PFSK-1 (cell line): ENCODE data around the gene EGF.

Source experiments
- FOXP2 ChIP-seq: optimal IDR thresholded peaks from 2 replicates; pipeline ENCODE3; 2011; ENCODE audit warnings: borderline replicate concordance, control low read depth, inconsistent platforms; ENCODE audit not compliant: insufficient read depth; ENCODE audit errors: extremely low read length, extremely low read depth
- POLR2AphosphoS5 ChIP-seq: IDR thresholded peaks from 2 replicates; pipeline ENCODE4 v1.6.1; 2012; ENCODE audit warnings: low read depth, mild to moderate bottlenecking, control low read depth, low read length, moderate library complexity
- SIN3A ChIP-seq: IDR thresholded peaks from 2 replicates; pipeline ENCODE4 v1.6.1; 2012; ENCODE audit warnings: mild to moderate bottlenecking, low read length, moderate library complexity, borderline replicate concordance; ENCODE audit not compliant: insufficient read depth
- TAF1 ChIP-seq: IDR thresholded peaks from 2 replicates; pipeline ENCODE4 v1.6.1; 2012; ENCODE audit warnings: low read length, control low read depth, borderline replicate concordance; ENCODE audit not compliant: insufficient read depth
- TF ChIP-seq, protein P1 (sequence below), 2 experiments: IDR thresholded peaks; 2 replicates each; pipeline versions ENCODE4 v1.6.1 to v1.8.0; 2011 to 2012; ENCODE audit warnings: low read depth in 2 of 2, low read length in 2 of 2, control low read depth in 1 of 2, inconsistent platforms in 1 of 2, mild to moderate bottlenecking in 1 of 2, moderate library complexity in 1 of 2; ENCODE audit not compliant: insufficient read depth in 1 of 2

The EGF gene

DNA sequence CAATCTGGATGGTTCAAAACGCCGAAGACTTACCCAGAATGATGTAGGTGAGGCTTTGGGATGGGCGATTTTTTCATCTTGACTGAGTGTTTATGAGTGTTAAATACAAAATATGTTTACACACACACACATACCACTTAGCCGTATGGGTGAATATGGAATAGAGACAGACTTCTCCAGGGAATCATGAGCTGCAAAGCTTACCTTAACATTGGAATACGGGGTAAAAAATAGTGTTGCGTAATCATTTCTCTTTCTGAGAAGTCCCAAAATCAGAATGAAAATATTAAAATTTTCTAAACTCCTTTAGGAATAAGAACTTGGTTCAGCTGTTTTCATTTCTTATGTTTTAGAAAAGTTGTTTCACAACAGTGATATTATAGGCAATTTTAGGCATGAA, 63.5 kb downstream of the EGF start:
- TF ChIP-seq FOXP2 (no peak), POLR2AphosphoS5 (no peak), SIN3A (no peak), TAF1 (no peak)
- TF ChIP-seq, protein P1, sequence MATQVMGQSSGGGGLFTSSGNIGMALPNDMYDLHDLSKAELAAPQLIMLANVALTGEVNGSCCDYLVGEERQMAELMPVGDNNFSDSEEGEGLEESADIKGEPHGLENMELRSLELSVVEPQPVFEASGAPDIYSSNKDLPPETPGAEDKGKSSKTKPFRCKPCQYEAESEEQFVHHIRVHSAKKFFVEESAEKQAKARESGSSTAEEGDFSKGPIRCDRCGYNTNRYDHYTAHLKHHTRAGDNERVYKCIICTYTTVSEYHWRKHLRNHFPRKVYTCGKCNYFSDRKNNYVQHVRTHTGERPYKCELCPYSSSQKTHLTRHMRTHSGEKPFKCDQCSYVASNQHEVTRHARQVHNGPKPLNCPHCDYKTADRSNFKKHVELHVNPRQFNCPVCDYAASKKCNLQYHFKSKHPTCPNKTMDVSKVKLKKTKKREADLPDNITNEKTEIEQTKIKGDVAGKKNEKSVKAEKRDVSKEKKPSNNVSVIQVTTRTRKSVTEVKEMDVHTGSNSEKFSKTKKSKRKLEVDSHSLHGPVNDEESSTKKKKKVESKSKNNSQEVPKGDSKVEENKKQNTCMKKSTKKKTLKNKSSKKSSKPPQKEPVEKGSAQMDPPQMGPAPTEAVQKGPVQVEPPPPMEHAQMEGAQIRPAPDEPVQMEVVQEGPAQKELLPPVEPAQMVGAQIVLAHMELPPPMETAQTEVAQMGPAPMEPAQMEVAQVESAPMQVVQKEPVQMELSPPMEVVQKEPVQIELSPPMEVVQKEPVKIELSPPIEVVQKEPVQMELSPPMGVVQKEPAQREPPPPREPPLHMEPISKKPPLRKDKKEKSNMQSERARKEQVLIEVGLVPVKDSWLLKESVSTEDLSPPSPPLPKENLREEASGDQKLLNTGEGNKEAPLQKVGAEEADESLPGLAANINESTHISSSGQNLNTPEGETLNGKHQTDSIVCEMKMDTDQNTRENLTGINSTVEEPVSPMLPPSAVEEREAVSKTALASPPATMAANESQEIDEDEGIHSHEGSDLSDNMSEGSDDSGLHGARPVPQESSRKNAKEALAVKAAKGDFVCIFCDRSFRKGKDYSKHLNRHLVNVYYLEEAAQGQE (IDR thresholded peaks at IDR 0.05; ENCODE audit: insufficient read depth in 1 of 2, low read depth in 2 of 2, low read length in 2 of 2), result no peak

DNA sequence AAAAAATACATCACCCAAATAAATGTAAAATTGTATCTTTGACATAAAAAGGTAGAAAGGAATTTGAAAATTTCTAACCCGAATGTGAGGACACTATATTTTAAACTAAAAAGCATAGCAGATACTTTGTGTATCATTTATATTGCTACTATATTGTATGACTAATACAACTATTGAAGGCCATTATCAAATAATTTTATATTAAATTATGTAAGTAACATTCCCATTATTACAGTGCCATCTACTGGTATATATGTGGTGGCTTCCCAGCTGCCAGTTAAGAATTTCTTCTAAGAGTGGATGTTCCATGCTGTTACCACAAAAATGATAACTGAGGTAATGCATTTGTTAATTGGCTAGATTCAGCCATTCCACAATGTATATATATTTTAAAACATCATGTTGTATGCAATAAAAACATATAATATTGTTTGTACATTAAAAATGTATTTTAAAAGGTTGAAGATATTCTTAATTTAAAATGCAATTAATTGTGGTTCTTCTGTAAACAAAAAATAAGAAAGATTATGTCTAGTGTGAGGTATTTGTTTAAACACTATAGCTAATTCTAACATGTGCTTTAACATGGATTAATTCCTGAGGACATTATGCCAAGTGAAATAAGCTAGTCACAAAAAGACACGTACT, 65.3 kb downstream of the EGF start:
- TF ChIP-seq, protein P1 (IDR thresholded peaks at IDR 0.05; ENCODE audit: insufficient read depth in 1 of 2, low read depth in 2 of 2, low read length in 2 of 2), result no peak
- TF ChIP-seq FOXP2 (no peak), POLR2AphosphoS5 (no peak), TAF1 (no peak), SIN3A (no peak)

DNA sequence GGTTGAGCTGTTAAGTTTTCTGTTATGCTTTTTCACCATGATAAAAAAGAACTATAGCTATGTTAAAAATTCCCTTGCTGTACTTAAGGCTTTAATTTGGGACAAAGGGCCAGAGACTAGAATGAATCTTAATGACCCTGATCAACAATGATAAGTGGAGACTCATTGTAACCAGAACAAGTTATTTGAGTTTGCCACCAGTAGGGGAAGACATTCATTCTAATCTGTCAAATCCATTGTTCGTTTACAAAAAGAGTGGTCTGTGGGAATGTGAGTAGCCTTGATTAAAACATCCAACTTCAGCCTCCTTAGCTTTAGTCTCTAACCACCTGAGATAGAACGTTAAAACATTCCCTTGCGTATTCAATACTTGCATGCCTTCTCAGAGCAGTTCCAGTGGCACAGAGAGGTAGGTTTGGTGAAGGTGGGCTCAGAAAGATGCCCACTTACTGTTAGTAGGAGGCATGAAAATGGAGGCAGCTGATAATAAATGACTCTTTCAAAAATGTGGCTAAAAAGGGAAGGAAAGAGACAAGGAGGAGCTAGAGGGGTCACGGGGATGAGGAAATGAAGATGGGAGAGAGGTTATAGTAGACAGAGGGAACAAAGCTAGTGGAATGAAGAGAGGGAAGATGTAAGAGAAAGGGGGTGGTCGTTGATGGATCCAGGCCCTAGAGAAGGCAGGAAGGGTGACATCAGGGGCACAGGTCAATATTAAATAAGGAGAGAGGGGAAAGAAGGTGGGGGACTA, 66.2 kb downstream of the EGF start:
- TF ChIP-seq, protein P1 (IDR thresholded peaks at IDR 0.05; ENCODE audit: insufficient read depth in 1 of 2, low read depth in 2 of 2, low read length in 2 of 2), result no peak
- no peak for TF ChIP-seq TAF1
- TF ChIP-seq POLR2AphosphoS5, result no peak
- no peak for TF ChIP-seq SIN3A
- TF ChIP-seq FOXP2, result no peak

DNA sequence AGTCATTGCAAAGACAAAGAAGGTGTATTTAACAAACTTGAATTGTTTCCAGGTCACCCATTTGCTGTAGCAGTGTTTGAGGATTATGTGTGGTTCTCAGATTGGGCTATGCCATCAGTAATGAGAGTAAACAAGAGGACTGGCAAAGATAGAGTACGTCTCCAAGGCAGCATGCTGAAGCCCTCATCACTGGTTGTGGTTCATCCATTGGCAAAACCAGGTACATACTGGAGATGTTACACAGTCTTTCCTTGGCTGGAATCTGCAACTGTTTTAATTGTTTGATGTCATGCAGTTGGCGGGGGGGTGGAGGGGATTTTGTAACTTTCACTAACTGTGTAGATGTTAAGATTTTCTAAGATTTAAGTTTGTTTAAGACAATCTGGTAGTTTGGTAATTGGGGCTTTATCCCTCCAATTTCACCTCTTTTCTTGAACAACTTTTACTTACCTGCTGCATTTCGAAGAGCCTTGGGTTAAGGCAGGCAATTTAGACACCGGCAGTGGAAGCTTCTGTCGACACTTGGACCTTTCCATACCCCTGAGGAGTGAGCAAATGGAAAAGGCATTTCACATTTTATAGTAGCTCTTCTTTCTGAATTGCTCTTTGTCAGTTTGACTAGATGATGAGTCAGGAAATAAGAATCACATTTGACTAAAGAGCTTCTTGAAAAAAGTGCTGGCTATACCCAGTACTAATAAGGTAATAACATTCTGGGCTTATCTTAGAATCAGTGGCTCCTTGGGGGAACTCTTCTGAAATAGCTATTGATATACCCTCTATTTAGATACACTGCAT, 67.4 kb downstream of the EGF start:
- TF ChIP-seq, protein P1 (IDR thresholded peaks at IDR 0.05; ENCODE audit: insufficient read depth in 1 of 2, low read depth in 2 of 2, low read length in 2 of 2), result no peak
- no peak for TF ChIP-seq SIN3A
